Stimulated activated CD8-positive, alpha-beta memory T cell treated with anti-CD3 and anti-CD28 coated beads, Interleukin-4, amount 100 ng/mL, for 24 hours (primary cell): Measurements from ENCODE around the gene PACC1.
"Not testable (repeated sequence)": the region's sequence is repeated elsewhere in the genome, so short reads cannot be mapped to it uniquely, and the experiment has no call there.

Experiments used
- DNase-seq: peaks from one replicate; pipeline ENCODE4 v3.0.0-alpha.2; 2020; ENCODE audit warnings: low read depth

Gene PACC1

DNA sequence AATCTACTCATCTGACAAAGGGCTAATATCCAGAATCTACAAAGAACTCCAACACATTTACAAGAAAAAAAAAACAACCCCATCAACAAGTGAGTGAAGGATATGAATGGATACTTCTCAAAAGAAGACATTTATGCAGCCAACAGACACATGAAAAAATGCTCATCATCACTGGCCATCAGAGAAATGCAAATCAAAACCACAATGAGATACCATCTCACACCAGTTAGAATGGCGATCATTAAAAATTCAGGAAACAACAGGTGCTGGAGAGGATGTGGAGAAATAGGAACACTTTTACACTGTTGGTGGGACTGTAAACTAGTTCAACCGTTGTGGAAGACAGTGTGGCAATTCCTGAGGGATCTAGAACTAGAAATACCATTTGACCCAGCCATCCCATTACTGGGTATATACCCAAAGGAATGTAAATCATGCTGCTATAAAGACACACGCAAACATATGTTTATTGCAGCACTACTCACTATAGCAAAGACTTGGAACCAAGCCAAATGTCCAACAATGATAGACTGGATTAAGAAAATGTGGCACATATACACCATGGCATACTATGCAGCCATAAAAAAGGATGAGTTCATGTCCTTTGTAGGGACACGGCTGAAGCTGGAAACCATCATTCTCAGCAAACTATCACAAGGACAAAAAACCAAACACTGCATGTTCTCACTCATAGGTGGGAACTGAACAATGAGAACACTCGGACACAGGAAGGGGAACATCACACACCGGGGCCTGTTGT lies 18.8 kb downstream of the PACC1 start:
- not testable (repeated sequence) for DNase-seq

DNA sequence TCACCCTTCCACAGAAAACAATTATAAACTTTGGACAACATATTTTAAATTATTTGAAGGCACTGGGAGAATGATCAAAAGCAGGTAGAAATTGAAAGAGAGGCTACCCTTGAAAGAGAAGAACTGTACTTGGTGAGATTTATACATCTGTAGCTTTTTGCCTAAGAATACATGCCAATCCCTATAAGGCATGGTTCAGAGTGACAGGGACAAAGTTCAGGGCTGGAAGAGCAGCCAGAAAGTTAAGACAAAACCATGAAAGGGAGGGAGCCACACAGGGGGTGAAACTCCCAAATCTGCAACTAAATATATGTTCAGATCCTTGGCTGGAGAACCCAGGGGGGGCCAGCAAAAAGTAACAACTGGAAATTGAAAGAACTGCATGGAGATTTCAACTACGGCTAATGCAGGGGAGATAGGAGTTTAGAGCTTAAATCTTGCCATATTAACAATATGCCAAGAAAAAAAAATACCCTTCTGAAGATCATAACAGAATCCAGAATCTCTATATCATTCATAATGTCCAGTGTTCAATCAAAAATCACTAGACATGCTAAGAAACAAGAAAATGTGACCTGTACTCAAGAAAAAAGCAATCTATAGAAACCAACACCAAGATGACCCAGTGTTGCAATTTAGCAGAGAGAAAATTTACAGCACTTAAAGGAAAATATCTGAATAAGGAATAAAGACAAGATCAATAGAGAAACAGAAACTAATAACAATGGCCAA lies 25.5 kb downstream of the PACC1 start:
- no peak for DNase-seq

DNA sequence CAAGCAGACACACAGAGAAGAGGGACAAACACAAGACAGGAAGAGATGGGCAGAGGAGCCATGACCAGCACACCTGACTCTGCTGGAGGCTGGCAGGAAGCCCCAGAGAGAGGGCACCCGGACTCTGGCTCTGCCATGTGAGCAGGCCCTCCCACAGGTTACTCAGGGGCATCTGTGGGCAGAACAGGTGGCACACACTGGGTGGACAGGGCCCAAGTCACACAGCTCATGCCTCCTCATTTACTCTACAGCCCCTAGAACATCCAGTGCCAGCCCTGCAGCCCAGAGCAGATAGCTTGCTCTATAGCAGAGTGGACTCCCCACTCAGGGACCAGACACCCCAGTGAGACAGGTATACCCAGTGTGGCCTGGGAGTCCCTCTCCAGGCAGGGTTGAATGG lies 28.7 kb downstream of the PACC1 start:
- no peak for DNase-seq

DNA sequence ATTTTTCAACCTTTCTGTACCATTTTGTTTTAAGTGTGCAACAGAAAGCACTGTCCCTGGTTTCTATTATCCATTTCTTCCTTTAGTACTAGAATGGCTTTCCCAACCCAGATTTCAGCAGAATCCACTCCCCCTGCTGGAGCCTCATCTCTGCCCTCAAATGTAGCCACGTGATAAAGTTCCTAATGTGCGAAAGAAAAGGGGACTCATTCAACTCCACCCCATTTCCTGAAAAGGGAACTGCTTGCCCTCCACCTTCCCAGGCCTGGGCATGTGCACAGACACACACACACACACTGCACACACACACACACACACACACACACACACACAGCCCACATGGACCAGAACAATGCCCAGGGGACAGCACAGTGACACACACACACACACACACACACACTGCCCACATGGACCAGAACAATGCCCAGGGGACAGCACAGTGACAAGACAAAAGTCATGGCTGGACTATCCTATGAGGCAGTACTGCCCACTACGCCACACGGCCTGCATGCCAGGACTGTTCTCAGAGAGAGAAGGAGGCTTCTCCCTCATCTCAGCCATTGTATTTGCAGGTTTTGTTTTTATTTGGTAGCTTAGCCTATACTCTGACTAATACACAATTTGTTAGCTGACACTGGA lies 33.2 kb downstream of the PACC1 start:
- DNase-seq: no peak

DNA sequence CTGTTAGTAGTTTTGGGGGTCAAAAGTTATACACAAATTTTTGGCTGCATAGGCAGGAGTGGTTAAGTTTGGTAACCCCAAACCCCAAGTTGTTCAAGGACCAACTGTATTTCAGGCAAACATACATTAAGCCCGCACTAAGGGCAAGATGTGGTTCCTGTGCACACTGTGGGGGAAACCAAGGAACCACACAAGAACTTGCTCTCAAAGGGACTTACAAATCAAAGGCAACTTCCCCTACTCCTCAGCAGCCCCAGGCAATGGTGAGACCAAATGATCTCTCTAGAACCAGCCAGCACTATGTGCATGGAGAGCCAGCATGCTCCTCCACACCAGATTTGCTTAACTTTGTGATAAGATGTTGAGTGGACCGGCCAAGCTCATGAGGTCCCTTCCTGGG lies 35.3 kb downstream of the PACC1 start:
- DNase-seq: no peak

DNA sequence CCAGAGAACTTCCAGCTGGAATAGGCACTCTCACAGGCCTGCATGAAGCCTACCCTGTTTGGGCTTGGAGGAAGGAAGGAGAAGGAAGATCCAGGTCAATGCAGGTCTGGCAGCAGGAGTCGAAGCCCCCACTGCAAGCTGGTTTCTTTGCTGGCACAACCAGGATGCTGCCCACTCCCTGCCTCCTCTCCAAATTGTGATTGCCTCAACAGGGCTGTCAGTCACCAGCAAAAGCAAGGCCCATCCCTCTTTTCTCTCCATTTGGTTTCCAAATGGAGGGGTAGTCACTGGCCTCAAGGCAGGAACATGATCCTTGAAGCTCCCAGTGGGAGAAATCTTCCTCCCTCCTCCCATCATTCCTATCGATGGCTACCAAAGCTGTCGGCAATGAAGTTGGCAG lies 37.0 kb downstream of the PACC1 start:
- no peak for DNase-seq

DNA sequence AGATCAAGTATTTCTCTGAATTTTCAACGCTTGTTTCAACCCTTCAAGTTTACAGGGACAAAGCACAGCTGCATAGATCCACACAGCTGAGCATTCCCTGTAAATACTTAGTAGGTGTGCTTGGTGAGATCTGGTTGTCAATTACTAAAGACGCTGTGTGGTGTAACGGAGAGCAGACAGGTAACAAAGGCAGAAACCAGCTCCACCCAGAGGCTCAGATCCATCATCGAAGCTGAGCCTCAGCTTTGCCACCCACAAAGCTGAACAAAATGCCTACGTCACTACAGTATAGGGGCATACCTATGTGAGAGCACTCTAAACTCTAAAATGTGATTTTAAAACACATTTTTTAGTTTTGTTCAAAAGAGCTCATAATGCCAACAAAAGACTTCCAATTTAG lies 38.7 kb downstream of the PACC1 start:
- no peak for DNase-seq

DNA sequence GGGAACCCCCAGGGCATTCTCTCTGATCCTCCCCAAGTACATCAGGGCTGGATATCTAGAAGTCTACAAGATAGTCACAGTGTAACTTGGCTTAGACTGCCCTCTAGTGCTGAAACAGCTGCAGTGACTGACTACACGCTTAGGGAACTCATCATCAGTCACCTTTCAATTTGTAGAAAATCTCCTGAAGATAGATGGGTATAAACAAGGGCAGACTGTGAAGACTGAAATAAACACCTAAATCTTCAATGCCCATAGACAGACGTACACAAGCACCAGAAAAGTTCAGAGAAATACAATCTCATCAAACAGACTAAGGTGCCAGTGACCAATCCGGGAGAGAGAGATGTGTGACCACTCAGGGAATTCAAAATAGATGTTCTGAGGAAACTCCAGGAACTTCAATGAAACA lies 46.6 kb downstream of the PACC1 start:
- DNase-seq: peak; percentile 13

DNA sequence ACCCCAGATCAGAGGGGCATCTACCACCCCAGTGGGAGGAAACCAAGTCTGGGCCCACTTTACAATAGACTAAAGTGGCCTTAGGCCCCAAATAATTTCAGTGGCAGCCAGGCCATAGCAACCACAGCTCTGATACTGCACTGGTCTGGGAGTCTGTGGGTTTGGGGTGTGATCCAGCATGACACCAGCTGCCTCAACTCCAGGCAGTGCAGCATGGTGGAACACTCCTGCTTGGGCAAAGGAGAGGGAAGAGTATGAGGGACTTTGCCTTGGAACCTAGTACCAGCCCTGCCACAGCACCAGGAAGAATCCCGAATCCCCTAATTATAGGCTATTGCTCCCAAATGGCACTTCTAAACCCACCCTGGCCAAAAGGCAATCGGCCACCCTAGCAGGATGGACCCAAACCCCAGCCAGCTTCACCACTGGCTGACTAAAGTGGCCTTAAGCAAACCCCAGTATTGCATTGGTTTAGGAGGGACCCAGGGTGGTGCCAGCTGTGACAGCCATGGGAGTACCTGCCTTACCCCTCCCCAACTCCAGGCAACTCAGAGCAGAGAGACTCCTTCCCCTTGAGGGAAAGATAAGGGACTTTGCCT lies 47.1 kb downstream of the PACC1 start:
- DNase-seq: no peak

DNA sequence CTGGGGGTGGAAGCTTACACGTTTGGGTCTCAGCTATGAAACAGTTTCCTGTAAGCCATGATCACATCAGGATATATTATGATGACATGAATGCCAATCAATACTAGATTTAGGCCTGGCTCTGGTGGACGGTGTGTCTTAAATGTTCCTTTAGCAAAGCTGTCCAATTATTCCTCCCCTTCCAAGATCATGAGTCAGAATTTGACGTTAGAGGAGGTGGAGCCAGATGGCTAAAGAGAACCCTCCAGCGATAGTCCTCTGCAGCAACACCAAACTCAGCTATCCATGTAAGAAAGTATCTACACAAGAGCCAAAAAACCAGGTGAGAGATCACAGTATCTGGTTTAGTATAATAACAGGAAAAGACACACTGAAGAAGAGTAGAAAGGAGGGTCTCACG lies 47.8 kb downstream of the PACC1 start:
- DNase-seq: no peak

DNA sequence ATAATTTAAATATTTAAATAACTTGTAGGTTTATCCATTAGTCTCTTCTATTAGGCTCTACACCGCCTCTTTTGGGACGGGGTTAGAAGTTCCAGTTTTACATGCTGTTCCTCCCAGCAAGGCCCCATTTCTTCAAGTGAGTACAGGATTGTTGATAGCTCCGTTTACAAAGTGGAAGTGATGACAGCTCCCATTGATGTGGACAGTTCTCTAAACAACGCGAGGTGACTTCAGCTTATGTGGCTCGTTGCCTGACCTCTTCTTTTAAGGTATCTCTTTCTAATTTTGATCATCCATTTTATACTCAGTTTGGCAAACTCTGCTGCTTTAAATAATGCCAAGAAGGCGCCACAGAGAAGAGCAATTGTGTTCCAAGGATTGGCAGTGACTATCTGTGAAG lies 49.7 kb downstream of the PACC1 start:
- no peak for DNase-seq

DNA sequence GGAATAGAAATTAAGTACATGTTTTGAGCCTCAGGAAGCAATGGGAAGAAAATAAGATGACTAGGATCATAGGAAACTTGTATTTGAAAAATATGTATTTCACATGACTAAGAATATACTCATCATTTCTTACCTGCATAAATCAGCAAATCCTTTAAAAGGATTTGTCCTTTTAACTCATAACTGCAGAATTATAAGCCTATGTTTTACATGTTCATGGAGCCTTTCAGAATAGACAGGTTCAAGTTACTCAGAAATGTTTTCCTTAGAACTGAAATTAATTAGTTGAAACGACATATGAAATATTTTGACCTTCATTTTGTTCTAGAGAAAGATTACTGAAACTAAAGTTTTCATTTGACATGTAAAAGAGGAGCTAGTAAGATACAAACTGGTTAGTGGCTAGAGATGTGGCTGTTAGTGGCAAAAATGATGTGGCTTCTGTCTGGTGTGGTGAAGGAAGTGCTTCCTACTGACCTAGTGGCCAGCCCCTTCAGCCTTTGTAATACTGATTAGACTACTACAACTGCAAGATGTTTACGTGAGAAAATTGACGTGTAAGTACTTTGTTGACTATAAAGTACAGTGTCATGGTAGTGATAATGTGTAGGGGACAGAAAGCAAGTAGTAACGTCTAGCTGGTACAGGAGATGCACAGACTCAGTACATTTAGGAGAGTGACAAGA lies 54.7 kb downstream of the PACC1 start:
- no peak for DNase-seq

DNA sequence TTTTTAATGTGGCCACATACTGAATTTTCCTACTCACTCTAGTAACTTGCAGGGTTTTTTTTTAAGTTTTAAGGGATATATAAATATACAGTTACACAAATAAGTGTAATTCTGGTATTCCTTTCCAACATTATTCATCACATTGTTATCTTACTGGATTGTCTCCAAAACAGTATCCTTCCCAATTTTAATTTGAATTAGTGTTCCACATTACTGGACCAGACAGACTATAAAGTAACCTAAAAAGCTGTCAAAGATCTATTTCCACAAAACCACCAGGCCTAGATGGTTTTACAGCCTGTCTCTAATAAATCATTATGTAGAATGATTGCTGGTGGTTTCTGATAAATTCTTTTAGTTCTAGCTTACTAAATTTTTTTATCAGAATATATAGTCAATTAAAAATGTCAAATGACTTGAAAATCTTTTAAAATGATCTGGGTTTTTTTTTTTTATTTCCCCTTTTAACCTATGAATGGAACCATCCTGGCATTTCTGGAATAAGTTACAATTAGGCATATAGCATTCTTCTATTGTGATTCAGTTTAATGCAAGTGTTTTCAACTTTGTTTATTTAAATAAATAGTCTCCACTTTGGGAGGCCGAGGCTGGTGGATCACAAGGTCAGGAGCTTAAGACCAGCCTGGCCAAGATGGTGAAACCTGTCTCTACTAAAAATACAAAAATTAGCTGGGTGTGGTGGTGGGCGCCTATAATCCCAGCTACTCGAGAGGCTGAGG lies 59.3 kb downstream of the PACC1 start:
- DNase-seq: no peak

DNA sequence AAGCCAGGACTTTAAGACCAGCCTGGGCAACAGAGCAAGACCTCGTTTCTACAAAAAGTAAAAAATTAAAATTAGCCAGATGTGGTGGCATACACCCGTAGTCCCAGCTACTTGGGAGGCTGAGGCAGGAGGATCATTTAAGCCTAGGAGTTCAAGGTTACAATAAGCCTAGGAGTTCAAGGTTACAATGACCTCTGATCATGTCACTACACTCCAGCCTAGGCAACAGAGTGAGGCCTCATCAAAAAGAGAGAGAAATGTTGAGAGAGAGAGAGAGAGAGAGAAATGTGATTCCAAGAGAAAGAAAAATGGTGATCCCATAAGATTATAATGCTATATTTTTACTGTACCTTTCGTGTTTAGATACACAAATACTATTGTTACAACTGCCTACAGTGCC lies 60.2 kb downstream of the PACC1 start:
- no peak for DNase-seq

DNA sequence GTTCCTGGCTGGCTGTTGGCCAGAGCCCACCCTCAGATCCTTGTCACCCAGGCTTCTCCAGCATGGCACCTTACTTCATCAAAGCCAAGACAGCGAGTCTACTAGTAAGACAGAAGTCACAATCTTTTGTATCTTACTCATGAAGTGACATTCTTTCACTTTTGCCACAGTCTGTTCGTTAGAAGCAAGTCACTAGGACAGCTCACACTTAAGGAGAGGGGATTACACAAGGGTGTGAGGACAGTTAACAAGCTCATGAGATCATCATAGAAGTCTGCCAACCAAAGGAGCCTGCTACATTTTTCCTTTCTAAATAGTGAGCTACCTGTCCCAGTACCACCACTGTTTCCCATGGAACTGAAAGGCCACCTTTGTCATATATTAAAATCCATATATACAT lies 61.5 kb downstream of the PACC1 start:
- DNase-seq: no peak

DNA sequence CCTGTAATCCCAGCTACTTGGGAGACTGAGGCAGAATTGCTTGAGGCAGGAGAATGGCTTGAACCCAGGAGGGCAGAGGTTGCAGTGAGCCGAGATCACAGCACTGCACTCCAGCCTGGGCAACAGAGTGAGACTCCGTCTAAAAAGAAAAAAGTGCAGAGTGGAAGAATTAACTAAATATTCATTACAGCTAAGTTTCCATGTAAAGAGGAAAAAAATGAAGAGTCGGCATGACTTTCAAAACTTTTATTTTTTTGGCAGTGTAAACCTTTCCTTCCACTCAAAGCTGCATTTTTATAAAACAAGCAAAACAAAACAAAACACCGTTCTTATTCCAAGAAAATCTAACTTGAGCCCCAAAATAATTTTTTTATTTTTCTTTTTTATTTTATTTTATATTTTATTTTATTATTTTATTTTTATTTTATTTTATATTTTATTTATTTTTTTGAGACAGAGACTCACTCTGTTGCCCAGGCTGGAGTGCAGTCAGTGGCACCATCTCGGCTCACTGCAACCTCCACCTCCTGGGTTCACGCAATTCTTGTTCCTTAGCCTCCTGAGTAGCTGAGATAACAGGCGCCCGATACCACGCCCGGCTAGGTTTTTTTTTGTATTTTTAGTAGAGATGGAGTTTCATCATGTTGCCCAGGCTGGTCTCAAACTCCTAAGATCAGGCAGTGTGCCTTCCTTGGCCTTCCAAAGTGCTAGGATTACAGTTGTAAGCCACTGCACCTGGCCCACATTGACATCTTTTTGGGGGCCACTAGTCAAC lies 62.9 kb downstream of the PACC1 start:
- no peak for DNase-seq

DNA sequence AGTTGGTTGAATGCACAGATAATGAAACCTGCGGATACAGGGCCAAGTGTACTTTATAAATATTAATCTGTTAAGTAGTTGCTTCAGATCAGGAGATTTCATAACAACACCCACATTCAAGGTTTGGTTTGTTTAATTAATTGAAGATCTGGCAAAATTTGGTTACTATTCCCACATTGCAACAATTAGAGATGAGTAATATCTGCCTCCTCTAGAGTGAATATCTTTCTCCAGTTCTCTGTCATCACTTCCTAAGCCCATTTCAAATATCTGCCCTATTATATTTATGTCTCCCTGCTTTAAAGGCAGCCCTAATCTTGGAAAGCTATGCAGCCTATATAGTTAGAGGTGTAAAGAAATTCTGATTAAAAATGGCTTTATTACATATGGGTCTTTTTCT lies 68.1 kb downstream of the PACC1 start:
- DNase-seq: no peak

DNA sequence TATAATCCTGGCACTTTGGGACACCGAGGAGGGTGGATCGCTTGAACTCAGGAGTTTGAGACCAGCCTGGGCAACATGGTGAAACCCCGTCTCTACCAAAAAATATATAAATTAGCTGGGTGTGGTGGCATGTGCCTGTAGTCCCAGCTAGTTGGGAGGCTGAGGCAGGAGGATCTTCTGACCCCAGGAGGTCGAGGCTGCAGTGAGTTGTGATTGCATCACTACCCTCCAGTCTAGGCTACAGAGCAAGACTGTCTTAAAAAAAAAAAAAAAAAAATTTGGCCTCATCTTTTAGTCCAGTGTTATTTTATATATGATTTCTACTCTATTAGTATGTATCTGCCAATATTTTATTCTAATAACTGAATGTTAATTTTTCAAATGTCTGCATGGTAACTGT lies 69.8 kb downstream of the PACC1 start:
- DNase-seq: no peak

DNA sequence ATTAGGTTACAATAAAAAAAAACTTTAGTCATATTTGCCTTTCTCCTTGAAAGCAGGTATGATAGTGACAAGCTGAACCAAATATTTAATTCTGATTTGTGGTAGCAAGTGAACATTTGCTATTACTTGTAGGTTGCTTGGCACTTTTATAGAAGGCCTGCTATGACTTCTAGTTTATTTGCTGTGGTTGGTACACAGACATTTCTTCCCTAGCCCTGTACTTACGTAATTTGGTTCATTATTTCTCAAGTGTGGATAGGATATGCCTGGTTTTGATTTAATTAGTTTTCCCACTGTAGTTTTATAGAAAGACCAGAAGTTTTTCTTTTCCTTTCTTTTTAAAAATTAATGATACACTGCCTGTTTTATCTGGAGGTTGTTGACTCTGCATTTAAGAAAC lies 73.6 kb downstream of the PACC1 start:
- DNase-seq: no peak

DNA sequence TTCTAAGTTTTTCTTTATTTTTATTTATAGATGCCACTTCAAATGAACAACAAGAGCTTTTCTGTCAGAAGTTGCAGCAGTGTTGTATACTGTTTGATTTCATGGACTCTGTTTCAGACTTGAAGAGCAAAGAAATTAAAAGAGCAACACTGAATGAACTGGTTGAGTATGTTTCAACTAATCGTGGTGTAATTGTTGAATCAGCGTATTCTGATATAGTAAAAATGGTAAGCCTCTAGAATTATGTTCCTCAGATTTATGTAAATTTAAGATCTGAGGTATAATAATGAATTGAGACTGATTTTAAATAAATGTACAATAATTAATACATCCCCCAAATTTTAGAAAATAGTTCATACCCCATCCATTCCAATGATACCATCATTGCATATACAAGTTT lies 85.6 kb downstream of the PACC1 start:
- DNase-seq: no peak

DNA sequence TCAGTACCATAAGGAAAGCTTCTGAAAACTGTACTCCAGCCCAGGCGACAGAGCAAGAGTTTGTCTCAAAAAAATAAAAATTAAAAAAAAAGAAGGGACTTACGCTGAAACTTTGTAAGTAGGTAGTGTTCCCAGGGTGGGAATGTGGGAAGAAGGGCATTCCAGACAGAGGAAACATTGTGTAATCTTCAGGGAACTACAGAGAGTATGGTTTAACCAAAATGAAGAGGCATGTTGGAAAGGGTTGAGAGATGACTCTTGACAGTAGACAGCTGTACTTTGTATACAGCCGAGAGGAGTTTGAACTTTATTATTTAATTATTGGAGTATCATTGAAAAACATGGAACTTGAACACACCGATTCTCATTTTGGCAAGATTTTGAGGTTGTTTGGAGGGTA lies 86.4 kb downstream of the PACC1 start:
- no peak for DNase-seq
